Uterus (tissue), 4 donors: ENCODE measurements around the gene PROX1. TPM values are rescaled to one million over a fixed set of nuclear protein-coding genes. Genes with fewer than 3 reads are reported as not detected.

Experiments used
- DNase-seq, 2 donors: peaks; one replicate each; pipeline ENCODE4 v3.0.0-alpha.2; 2019 to 2020
- H3K27ac ChIP-seq, 2 donors: fragments of 200-600 bp; sonication (generic); 1 replicate in 1 of 2; 2 replicates in 1 of 2; pipeline ENCODE4 v1.5.1; 2016 to 2018
- H3K27me3 ChIP-seq, 2 donors: fragments of 200-600 bp; sonication (generic); one replicate each; pipeline ENCODE4 v1.5.1; 2018 to 2019; ENCODE audit warnings: control low read depth in 1 of 2
- H3K36me3 ChIP-seq, 2 donors: fragments of 200-600 bp; sonication (generic); one replicate each; pipeline ENCODE4 v1.5.1; 2019; ENCODE audit warnings: control low read depth in 1 of 2
- H3K4me1 ChIP-seq, 2 donors: fragments of 200-600 bp; sonication (generic); one replicate each; pipeline ENCODE4 v1.5.1; 2018 to 2019; ENCODE audit warnings: control low read depth in 1 of 2
- H3K4me3 ChIP-seq, 2 donors: fragments of 200-600 bp; sonication (generic); 1 replicate in 1 of 2; 2 replicates in 1 of 2; pipeline ENCODE4 v1.5.1; 2018 to 2019; ENCODE audit warnings: mild to moderate bottlenecking in 1 of 2
- H3K9me3 ChIP-seq, 2 donors: fragments of 200-600 bp; sonication (generic); one replicate each; pipeline ENCODE4 v1.5.1; 2019; ENCODE audit warnings: control low read depth in 1 of 2
- CTCF ChIP-seq, 4 experiments: fragments of 200-600 bp in 2 of 4; fragments of 450-650 bp in 2 of 4; sonication (generic) in 2 of 4; IDR thresholded peaks; one replicate each; pipeline ENCODE4 v1.5.1; 2016 to 2019; ENCODE audit warnings: antibody characterized with exemption in 4 of 4, mild to moderate bottlenecking in 2 of 4, moderate library complexity in 1 of 4
- POLR2A ChIP-seq, 2 donors: fragments of 450-650 bp; IDR thresholded peaks; one replicate each; pipeline ENCODE4 v1.6.1; 2016; ENCODE audit warnings: antibody characterized with exemption in 2 of 2, mild to moderate bottlenecking in 1 of 2, moderate library complexity in 1 of 2
- intact Hi-C: fragments of 100-400 bp; cut with DNase I; formaldehyde crosslinking; loops from one replicate; pipeline ENCODE4 v1.15.1; 2023; ENCODE audit warnings: low total_unique reads
- total RNA-seq, 4 donors: library from RNA; depleted of rRNA in 3 of 4; stranded (reverse); fragments of >200 nt in 3 of 4; gene quantifications; one replicate each; pipeline versions ENCODE4 v1.1.0 to v1.2.4, GENCODE V29; 2014 to 2023
- donor health status: DM: yes; HTN: yes; CAD: no.

The PROX1 gene
- total RNA-seq, 4 donors from 2014 or later = 3.8 to 7.9 (median 4.1) TPM

GRCh38 chr1:213983493-213984386 lies 4.0 kb upstream of the PROX1 start:
- H3K36me3 ChIP-seq = no peaks in the 10 kb centered on the region
- no peak for DNase-seq
- no peak overlapping the region for H3K27ac ChIP-seq
- H3K4me1 ChIP-seq = peaks cover 6 to 12% of the 10 kb centered on the region in 2 donors
- intact Hi-C loops = no loop called here
- no peak for TF ChIP-seq POLR2A (IDR thresholded peaks at IDR 0.05)
- TF ChIP-seq CTCF (IDR thresholded peaks at IDR 0.05) = no peak
- H3K27me3 ChIP-seq = peaks cover 31 to 69% of the 10 kb centered on the region in 2 donors
- no peak overlapping the region for H3K4me3 ChIP-seq
- no peaks in the 10 kb centered on the region for H3K9me3 ChIP-seq

- DNase-seq = no peak
- TF ChIP-seq POLR2A (IDR thresholded peaks at IDR 0.05) (no peak), CTCF (IDR thresholded peaks at IDR 0.05) (no peak)
- Histone ChIP-seq H3K4me1 (peaks cover 6 to 16% of the 10 kb centered on the region in 2 donors), H3K4me3 (no peak overlapping the region), H3K27ac (no peak overlapping the region), H3K9me3 (no peaks in the 10 kb centered on the region), H3K36me3 (no peaks in the 10 kb centered on the region), H3K27me3 (peaks cover 31 to 64% of the 10 kb centered on the region in 2 donors)
- intact Hi-C loops = no loop called here
Observed at GRCh38 chr1:213984387-213985208, 3.2 kb upstream of the PROX1 start.

GRCh38 chr1:213985209-213986019 lies 2.4 kb upstream of the PROX1 start:
- intact Hi-C loops = no loop called here
- no peak for DNase-seq
- H3K27ac ChIP-seq = no peak overlapping the region
- H3K27me3 ChIP-seq = peaks cover 31 to 58% of the 10 kb centered on the region in 2 donors
- peaks cover 6 to 16% of the 10 kb centered on the region in 2 donors for H3K4me1 ChIP-seq
- no peaks in the 10 kb centered on the region for H3K36me3 ChIP-seq
- H3K4me3 ChIP-seq = no peak overlapping the region
- no peak for TF ChIP-seq CTCF (IDR thresholded peaks at IDR 0.05)
- TF ChIP-seq POLR2A (IDR thresholded peaks at IDR 0.05) = no peak
- H3K9me3 ChIP-seq = no peaks in the 10 kb centered on the region

GRCh38 chr1:213986020-213986924 lies 1.5 kb upstream of the PROX1 start:
- H3K27ac ChIP-seq = no peak overlapping the region
- H3K27me3 ChIP-seq = peaks cover 31 to 51% of the 10 kb centered on the region in 2 donors
- no peak for TF ChIP-seq POLR2A (IDR thresholded peaks at IDR 0.05)
- TF ChIP-seq CTCF (IDR thresholded peaks at IDR 0.05) = no peak
- no peaks in the 10 kb centered on the region for H3K9me3 ChIP-seq
- H3K36me3 ChIP-seq = no peaks in the 10 kb centered on the region
- H3K4me3 ChIP-seq = peak overlapping the region in 1 of 2 donors; percentile 62
- H3K4me1 ChIP-seq = peaks cover 6 to 16% of the 10 kb centered on the region in 2 donors
- intact Hi-C loops = no loop called here
- DNase-seq = no peak
